Dedifferentiated amniotic fluid mesenchymal stem cell (primary cell): ENCODE measurements around the gene FGF5.

ENCODE experiments used
- DNase-seq: peaks from one replicate; pipeline ENCODE4 v3.0.0-alpha.2; 2016; ENCODE audit errors: extremely low spot score

The FGF5 gene

DNA sequence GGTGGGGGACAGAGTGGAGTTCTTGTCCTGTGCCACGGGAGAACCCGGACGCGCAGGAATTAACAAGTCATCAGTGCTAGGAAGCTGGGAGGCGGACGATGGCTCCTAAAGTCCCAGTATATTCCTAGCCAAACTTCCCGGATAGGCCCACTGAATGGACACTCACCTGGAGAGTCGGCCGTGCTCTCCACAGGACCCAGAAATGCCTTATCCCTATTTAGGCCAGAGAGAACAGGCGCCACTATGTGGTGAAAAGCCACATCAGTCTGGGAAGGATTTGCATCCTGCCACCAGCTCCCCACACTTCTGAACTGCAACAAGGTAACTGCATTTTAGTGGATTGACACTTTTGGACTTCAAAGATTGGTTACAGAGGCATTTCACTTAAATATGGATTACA lies 70.1 kb downstream of the FGF5 start:
- peak; percentile 24 for DNase-seq

DNA sequence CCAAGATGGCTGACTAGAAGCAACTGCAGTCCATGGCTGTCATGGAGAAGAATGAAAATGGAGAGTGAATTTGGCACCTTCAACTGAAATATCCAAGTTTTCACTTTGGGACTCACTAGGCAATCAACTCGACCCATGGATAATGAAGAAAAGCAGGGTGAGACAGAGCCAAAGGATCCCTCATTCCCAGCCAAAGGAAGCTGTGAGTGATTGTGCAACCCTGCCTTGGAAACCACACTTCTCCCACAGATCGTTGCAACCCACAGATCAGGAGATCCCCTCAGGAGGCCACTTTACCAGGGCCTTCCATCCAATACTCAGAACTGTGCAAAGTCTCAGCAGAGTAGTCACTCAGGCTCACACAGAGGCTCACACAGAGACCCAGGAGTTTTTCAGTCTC lies 73.6 kb downstream of the FGF5 start:
- DNase-seq: no peak
